Prostate gland (tissue), 2 donors: ENCODE measurements around the gene TRAF2. TPM values are rescaled to one million over a fixed set of nuclear protein-coding genes. Genes with fewer than 3 reads are reported as not detected.
"Not testable (repeated sequence)": the region's sequence is repeated elsewhere in the genome, so short reads cannot be mapped to it uniquely, and the experiment has no call there.

Experiments
- DNase-seq: peaks from one replicate; pipeline ENCODE4 v3.0.0-alpha.2; 2019; ENCODE audit warnings: low spot score
- H3K27ac ChIP-seq, 2 donors: fragments of 200-600 bp; sonication (generic); 2 replicates each; pipeline ENCODE4 v1.5.1; 2017 to 2019
- H3K27me3 ChIP-seq: fragments of 200-600 bp; sonication (generic); replicated peaks from 2 replicates; pipeline ENCODE4 v1.5.1; 2019; ENCODE audit not compliant: insufficient read depth
- H3K36me3 ChIP-seq, 2 donors: fragments of 200-600 bp; sonication (generic); 1 replicate in 1 of 2; 2 replicates in 1 of 2; pipeline versions ENCODE4 v1.5.1 to v1.8.1; 2017 to 2019
- H3K4me1 ChIP-seq: fragments of 200-600 bp; sonication (generic); replicated peaks from 2 replicates; pipeline ENCODE4 v1.5.1; 2019
- H3K4me3 ChIP-seq, 2 donors: fragments of 200-600 bp; sonication (generic); 2 replicates each; pipeline ENCODE4 v1.5.1; 2017 to 2019
- H3K9me3 ChIP-seq: fragments of 200-600 bp; sonication (generic); 2 replicates; pipeline ENCODE4 v1.5.1; 2017
- CTCF ChIP-seq, 4 experiments: fragments of 200-600 bp in 2 of 4; fragments of 450-650 bp in 2 of 4; sonication (generic) in 2 of 4; IDR thresholded peaks; 1 replicate in 3 of 4; 2 replicates in 1 of 4; pipeline ENCODE4 v1.5.1; 2016 to 2019; ENCODE audit warnings: antibody characterized with exemption in 4 of 4, mild to moderate bottlenecking in 2 of 4, moderate library complexity in 2 of 4
- POLR2A ChIP-seq: fragments of 450-650 bp; IDR thresholded peaks from one replicate; pipeline ENCODE4 v1.6.1; 2016; ENCODE audit warnings: antibody characterized with exemption, mild to moderate bottlenecking
- POLR2AphosphoS5 ChIP-seq: sonication (generic); formaldehyde crosslinking; IDR thresholded peaks from one replicate; pipeline ENCODE4 v1.6.1; 2017; ENCODE audit warnings: antibody characterized with exemption
- WGBS: methylation state at CpG from one replicate; pipeline ENCODE4 v1.1.5; 2018; 5-methylcytosine and 5-hydroxymethylcytosine counted together
- intact Hi-C: fragments of 100-400 bp; cut with DNase I; formaldehyde crosslinking; loops from one replicate; pipeline ENCODE4 v1.14.2; 2022
- total RNA-seq, 2 donors: library from RNA; depleted of rRNA; stranded (reverse); fragments of >200 nt; gene quantifications; one replicate each; pipeline ENCODE4 v1.1.0, GENCODE V29; 2016

TRAF2 gene
- total RNA-seq, 2 donors from 2014 or later: 23.6 to 24.2 TPM

- intact Hi-C loops: loop anchor here (5.0 to 10.0 kb wide), 2 partner anchors 119 to 193 kb away; no protein-coding TSS in a partner anchor
- peaks cover 13% of the 10 kb centered on the region for H3K4me1 ChIP-seq
- DNase-seq, H3K9me3 ChIP-seq, H3K4me3 ChIP-seq, H3K36me3 ChIP-seq, H3K27me3 ChIP-seq, H3K27ac ChIP-seq: not testable (repeated sequence)
- 2% methylated on average over 72 of the region's 99 CpGs for WGBS
- TF ChIP-seq CTCF (IDR thresholded peaks at IDR 0.05): peak; percentile 48 to 78 (median 63)
Measured at GRCh38 chr9:136843801-136844740, 42.2 kb upstream of the TRAF2 start.

DNA sequence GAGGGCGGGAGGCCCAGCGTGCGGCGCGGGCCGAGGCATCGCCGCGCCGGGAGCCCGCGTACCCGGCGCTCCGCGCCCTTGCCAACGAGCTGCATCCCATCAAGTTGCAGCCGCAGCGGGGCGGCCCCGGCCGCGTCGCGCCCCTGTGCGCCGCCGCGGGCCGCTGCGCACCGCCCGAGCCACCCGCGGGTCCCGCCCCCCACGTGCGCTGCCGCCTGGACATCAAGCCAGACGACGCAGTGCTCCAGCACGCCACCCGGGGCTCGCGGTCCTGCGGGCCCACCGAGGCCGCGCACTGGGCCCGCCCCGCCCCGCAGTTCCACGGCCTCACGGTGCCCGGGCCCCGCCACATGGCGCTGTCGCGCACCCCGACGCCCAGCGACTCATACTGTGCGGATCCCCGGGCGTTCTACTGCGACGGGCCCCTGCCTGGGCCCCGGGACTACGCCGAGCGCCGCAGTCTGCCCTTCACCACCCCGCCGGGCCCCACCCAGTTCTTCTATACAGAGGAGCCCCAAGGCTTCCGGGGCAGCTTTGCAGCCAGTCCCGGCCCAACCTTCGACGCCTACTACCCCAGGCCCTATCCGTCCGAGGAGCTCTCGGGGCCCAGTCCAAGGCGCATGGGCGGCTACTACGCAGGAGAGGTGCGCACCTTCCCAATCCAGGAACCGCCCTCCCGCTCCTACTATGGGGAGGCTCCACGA is 41.4 kb upstream of the TRAF2 start:
- no peaks in the 10 kb centered on the region for H3K27me3 ChIP-seq
- TF ChIP-seq POLR2A (no peak), POLR2AphosphoS5 (no peak), CTCF (IDR thresholded peaks at IDR 0.05) (no peak)
- H3K36me3 ChIP-seq: no peaks in the 10 kb centered on the region
- H3K4me1 ChIP-seq: peaks cover 13% of the 10 kb centered on the region
- H3K9me3 ChIP-seq: no peaks in the 10 kb centered on the region
- DNase-seq: no peak
- 31% methylated on average over 58 of the region's 88 CpGs for WGBS
- no peak overlapping the region for H3K4me3 ChIP-seq
- H3K27ac ChIP-seq: no peak overlapping the region
- intact Hi-C loops: loop anchor here (5.0 to 10.0 kb wide), 3 partner anchors 53 to 192 kb away; partner anchors contain the start of gene TMEM141

DNA sequence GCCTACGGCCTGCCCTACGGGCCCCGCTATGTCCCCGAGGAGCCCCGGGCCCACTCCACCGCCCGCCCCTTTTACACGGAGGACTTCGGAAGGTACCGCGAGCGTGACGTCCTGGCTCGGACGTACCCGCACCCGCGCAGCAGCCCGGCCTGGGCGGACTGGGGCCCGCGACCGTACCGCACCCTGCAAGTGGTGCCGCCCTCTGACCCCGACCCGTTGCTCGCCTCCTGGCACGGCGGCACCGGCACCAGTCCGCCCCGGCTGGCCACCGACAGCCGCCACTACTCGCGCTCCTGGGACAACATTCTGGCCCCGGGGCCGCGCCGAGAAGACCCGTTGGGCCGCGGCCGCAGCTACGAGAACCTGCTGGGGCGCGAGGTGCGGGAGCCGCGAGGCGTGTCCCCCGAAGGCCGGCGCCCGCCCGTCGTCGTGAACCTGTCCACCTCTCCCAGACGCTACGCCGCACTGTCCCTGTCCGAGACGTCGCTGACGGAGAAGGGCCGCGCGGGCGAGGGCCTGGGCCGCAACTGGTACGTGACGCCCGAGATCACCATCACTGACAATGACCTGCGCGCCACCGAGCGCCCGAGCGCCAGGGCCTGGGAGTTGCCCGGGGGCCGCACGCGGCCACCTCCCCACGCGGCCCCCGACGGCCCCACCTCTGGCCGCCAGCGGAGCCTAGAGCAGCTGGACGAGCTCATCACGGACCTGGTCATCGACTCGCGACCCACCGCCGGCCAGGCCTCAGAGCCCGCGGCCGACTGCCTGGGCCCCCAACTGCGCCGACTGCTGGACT is 40.7 kb upstream of the TRAF2 start:
- Histone ChIP-seq H3K9me3 (no peaks in the 10 kb centered on the region), H3K27me3 (no peaks in the 10 kb centered on the region)

More for the DNA sequence above, 40.7 kb upstream of the TRAF2 start:
- no peak for TF ChIP-seq POLR2A
- no peak for TF ChIP-seq POLR2AphosphoS5
- TF ChIP-seq CTCF (IDR thresholded peaks at IDR 0.05): no peak
- intact Hi-C loops: loop anchor here (5.0 to 10.0 kb wide), 2 partner anchors 53 to 121 kb away; partner anchors contain the start of gene TMEM141
- H3K4me1 ChIP-seq: peaks cover 13% of the 10 kb centered on the region
- DNase-seq: no peak
- no peaks in the 10 kb centered on the region for H3K36me3 ChIP-seq
- no peak overlapping the region for H3K4me3 ChIP-seq
- H3K27ac ChIP-seq: no peak overlapping the region
- 39% methylated on average over 77 of the region's 102 CpGs for WGBS
